SK-N-MC (cell line): ENCODE measurements around the gene GID4.

ENCODE experiments used
- DNase-seq: peaks from one replicate; pipeline ENCODE4 v3.0.0-alpha.2; 2011; ENCODE audit warnings: low read depth, low spot score
- H3K27ac ChIP-seq: fragments of 200-600 bp; sonication (generic); 2 replicates; pipeline ENCODE4 v1.5.1; 2016; ENCODE audit warnings: mixed run types
- H3K36me3 ChIP-seq: fragments of 200-600 bp; sonication (generic); 2 replicates; pipeline ENCODE4 v1.6.1; 2017; ENCODE audit warnings: antibody characterized with exemption, low read length, mixed read lengths; ENCODE audit not compliant: insufficient read depth
- H3K4me3 ChIP-seq: fragments of 200-600 bp; sonication (generic); 2 replicates; pipeline ENCODE4 v1.5.1; 2016
- H3K9ac ChIP-seq: fragments of 200-600 bp; sonication (generic); 2 replicates; pipeline ENCODE4 v1.8.0; 2017; ENCODE audit warnings: mixed run types, mixed read lengths; ENCODE audit not compliant: insufficient read length
- H3K9me3 ChIP-seq: fragments of 200-600 bp; sonication (generic); 2 replicates; pipeline ENCODE4 v1.6.1; 2017; ENCODE audit warnings: low read depth, mild to moderate bottlenecking, antibody characterized with exemption, low read length, moderate library complexity, mixed read lengths
- EZH2 ChIP-seq: fragments of 200-600 bp; sonication (generic); IDR thresholded peaks from one replicate; pipeline ENCODE4 v1.6.1; 2017; ENCODE audit warnings: antibody characterized with exemption
- FOXP2 ChIP-seq: optimal IDR thresholded peaks from 2 replicates; pipeline ENCODE3; 2011; ENCODE audit warnings: mild to moderate bottlenecking, moderate library complexity; ENCODE audit not compliant: insufficient read depth; ENCODE audit errors: extremely low read length, control extremely low read depth
- POLR2AphosphoS5 ChIP-seq: IDR thresholded peaks from 2 replicates; pipeline ENCODE4 v1.6.1; 2012; ENCODE audit warnings: mild to moderate bottlenecking, low read depth, low read length, borderline replicate concordance

GID4 gene

GRCh38 chr17:18044609-18045008, 5.4 kb downstream of the GID4 start:
- Histone ChIP-seq H3K27ac (no peak overlapping the region), H3K4me3 (no peak overlapping the region), H3K36me3 (peaks cover 9% of the 10 kb centered on the region), H3K9ac (no peak overlapping the region), H3K9me3 (no peaks in the 10 kb centered on the region)
- TF ChIP-seq EZH2: no peak
- no peak for TF ChIP-seq FOXP2
- TF ChIP-seq POLR2AphosphoS5: no peak
- DNase-seq: no peak

- peaks cover 9% of the 10 kb centered on the region for H3K36me3 ChIP-seq
- no peak overlapping the region for H3K27ac ChIP-seq
- DNase-seq: no peak
- TF ChIP-seq FOXP2: no peak
- TF ChIP-seq POLR2AphosphoS5: no peak
- no peak for TF ChIP-seq EZH2
- H3K4me3 ChIP-seq: no peak overlapping the region
- H3K9me3 ChIP-seq: no peaks in the 10 kb centered on the region
- no peak overlapping the region for H3K9ac ChIP-seq
Observed at GRCh38 chr17:18045691-18046350, 6.6 kb downstream of the GID4 start.

DNA sequence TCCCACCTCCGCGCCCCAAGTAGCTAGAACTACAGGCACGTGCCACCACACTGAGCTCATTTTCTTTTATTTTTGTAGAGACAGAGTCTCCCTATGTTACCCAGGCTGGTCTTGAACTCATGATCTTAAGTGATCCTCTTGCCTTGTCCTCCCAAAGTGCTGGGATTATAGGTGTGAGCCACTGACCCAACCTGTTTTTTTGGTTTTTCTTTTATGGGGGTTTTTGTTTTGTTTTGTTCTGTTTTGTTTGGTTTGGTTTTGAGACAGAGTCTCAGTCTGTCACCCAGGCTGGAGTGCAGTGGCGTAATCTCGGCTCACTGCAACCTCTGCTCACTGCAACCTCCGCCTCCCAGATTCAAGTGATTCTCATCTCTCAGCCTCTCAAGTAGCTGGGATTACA, 16.4 kb downstream of the GID4 start:
- TF ChIP-seq POLR2AphosphoS5: no peak
- no peak for TF ChIP-seq FOXP2
- TF ChIP-seq EZH2: no peak
- Histone ChIP-seq H3K9me3 (no peaks in the 10 kb centered on the region), H3K4me3 (no peak overlapping the region), H3K27ac (no peak overlapping the region), H3K9ac (no peak overlapping the region), H3K36me3 (peaks cover 6% of the 10 kb centered on the region; the same call in 1 of the 2 replicates)
- DNase-seq: no peak

GRCh38 chr17:18056214-18056613, 17.0 kb downstream of the GID4 start:
- H3K9me3 ChIP-seq: no peaks in the 10 kb centered on the region
- no peak overlapping the region for H3K27ac ChIP-seq
- TF ChIP-seq POLR2AphosphoS5 (no peak), EZH2 (no peak), FOXP2 (no peak)
- no peak for DNase-seq
- H3K36me3 ChIP-seq: peaks cover 6% of the 10 kb centered on the region; the same call in 1 of the 2 replicates
- no peak overlapping the region for H3K9ac ChIP-seq
- H3K4me3 ChIP-seq: no peak overlapping the region

GRCh38 chr17:18059283-18059682, 20.1 kb downstream of the GID4 start:
- no peak overlapping the region for H3K4me3 ChIP-seq
- H3K36me3 ChIP-seq: peaks cover 15% of the 10 kb centered on the region; the same call in 1 of the 2 replicates
- TF ChIP-seq FOXP2 (no peak), POLR2AphosphoS5 (no peak), EZH2 (no peak)
- H3K9ac ChIP-seq: no peak overlapping the region
- no peaks in the 10 kb centered on the region for H3K9me3 ChIP-seq
- no peak overlapping the region for H3K27ac ChIP-seq
- no peak for DNase-seq

- no peaks in the 10 kb centered on the region for H3K9me3 ChIP-seq
- peaks cover 9% of the 10 kb centered on the region; the same call in 1 of the 2 replicates for H3K36me3 ChIP-seq
- no peak overlapping the region for H3K9ac ChIP-seq
- no peak for TF ChIP-seq POLR2AphosphoS5
- TF ChIP-seq FOXP2: no peak
- TF ChIP-seq EZH2: no peak
- H3K27ac ChIP-seq: no peak overlapping the region
- DNase-seq: no peak
- H3K4me3 ChIP-seq: no peak overlapping the region
Observed at GRCh38 chr17:18064053-18064452, 24.8 kb downstream of the GID4 start.

- Histone ChIP-seq H3K4me3 (no peak overlapping the region), H3K9me3 (no peaks in the 10 kb centered on the region), H3K27ac (no peak overlapping the region), H3K9ac (no peak overlapping the region), H3K36me3 (peaks cover 9% of the 10 kb centered on the region; the same call in 1 of the 2 replicates)
- no peak for DNase-seq
- TF ChIP-seq EZH2: no peak
- TF ChIP-seq FOXP2: no peak
- no peak for TF ChIP-seq POLR2AphosphoS5
Observed at GRCh38 chr17:18065546-18065945, 26.3 kb downstream of the GID4 start.

DNA sequence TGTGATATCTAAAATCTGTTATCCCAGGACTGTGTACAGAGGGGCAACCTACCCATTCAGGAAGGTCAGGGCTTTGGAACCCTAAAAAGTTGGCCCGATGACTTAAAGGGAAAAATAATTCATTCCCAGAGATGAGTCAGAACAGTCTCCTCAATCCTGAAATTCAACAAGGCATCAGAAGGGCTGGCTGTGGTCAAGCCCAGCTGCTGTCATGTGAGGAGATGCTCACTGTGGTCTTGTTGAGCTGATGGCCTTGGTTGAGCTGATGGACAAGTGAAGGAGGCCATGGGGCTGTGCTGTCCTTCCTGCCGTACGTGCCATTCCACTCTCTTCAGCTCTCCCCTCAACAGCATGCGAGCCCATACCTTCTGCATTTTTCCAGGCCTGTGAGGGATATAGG, 27.7 kb downstream of the GID4 start:
- Histone ChIP-seq H3K27ac (no peak overlapping the region), H3K9me3 (no peaks in the 10 kb centered on the region), H3K36me3 (peaks cover 6% of the 10 kb centered on the region; the same call in 1 of the 2 replicates), H3K9ac (no peak overlapping the region), H3K4me3 (no peak overlapping the region)
- DNase-seq: no peak
- TF ChIP-seq POLR2AphosphoS5: no peak
- TF ChIP-seq FOXP2: no peak
- TF ChIP-seq EZH2: no peak
